HUES48 (cell line): Measurements from ENCODE around the gene TRAPPC12.

Experiments
- H3K27ac ChIP-seq: one replicate; pipeline ENCODE4 v1.7.0; 2013; ENCODE audit warnings: low read depth, low read length, inconsistent platforms
- H3K27me3 ChIP-seq: 2 replicates; pipeline ENCODE4 v1.6.1; 2013; ENCODE audit warnings: mild to moderate bottlenecking, low read length; ENCODE audit not compliant: control insufficient read depth, insufficient read depth
- H3K36me3 ChIP-seq: 2 replicates; pipeline ENCODE4 v1.6.1; 2013; ENCODE audit warnings: low read length; ENCODE audit not compliant: control insufficient read depth, insufficient read depth
- H3K4me1 ChIP-seq: 2 replicates; pipeline ENCODE4 v1.6.1; 2013; ENCODE audit warnings: mild to moderate bottlenecking, low read length; ENCODE audit not compliant: control insufficient read depth, insufficient read depth
- H3K4me3 ChIP-seq: 2 replicates; pipeline ENCODE4 v1.5.1; 2013; ENCODE audit warnings: mild to moderate bottlenecking, low read depth, low read length
- H3K9ac ChIP-seq: 2 replicates; pipeline ENCODE4 v1.6.1; 2013; ENCODE audit warnings: mild to moderate bottlenecking, low read depth, low read length, moderate library complexity
- H3K9me3 ChIP-seq: 2 replicates; pipeline ENCODE4 v1.6.1; 2013; ENCODE audit warnings: low read length; ENCODE audit not compliant: control insufficient read depth, insufficient read depth

Gene TRAPPC12

DNA sequence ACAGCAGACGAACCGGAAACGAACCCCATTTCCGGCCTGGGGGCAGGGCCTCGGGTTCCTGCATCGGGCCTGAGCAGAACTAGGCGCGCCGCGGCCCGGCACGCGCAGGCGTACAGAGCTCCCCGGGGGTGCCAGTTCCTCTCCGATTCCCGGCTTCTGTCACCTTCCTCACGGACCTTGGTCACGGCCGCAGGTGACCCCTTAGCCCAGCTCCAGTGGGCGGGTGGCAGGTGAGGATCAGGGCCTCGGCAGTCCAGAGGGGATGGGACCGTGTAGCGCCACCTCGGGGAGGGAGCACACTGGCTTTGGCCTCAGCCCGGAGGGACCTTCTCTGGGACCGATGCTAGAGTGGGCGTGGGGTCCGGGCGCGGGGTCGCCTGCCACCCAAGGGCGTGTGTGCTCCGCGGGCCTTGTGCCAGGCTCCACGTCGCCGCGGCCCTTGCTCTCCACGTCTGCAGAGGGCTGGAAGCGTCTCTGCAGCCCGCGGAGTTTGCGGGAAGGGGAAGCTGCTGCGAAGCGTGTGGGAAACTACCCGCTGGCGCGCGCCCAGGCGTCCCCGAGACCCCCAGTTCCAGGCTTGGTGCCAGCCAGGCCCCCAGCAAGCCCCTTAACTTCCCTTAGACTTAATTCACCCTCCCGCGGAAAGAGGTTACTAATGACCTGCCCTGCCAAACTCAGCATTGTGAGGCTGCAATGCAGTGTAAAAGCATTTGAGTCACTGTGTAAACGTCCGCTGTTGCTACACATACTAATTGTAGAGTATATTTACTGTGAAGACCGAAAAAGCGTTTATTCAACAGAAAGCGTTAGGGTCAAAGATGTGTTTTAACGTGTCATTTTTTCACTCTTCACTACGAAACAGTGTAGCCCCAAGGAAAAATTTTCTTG lies at the start of gene TRAPPC12:
Gene TRAPPC12, plus strand, starts transcription at position 48 of the 888 bp plus-strand sequence. CDS start 7,930 bp downstream, outside the sequence.
- H3K9me3 ChIP-seq: no peaks in the 10 kb centered on the region
- peak within 1 kb of the TSS; percentile 99 for H3K4me3 ChIP-seq
- peak within 1 kb of the TSS; percentile 87 for H3K27ac ChIP-seq
- H3K4me1 ChIP-seq: 0 out of 2 replicates have a peak, but pooled peaks cover 10% of the 10 kb centered on the region
- H3K36me3 ChIP-seq: peaks cover 14% of the 10 kb centered on the region
- peak within 1 kb of the TSS; percentile 84 for H3K9ac ChIP-seq
- H3K27me3 ChIP-seq: no peaks in the 10 kb centered on the region

DNA sequence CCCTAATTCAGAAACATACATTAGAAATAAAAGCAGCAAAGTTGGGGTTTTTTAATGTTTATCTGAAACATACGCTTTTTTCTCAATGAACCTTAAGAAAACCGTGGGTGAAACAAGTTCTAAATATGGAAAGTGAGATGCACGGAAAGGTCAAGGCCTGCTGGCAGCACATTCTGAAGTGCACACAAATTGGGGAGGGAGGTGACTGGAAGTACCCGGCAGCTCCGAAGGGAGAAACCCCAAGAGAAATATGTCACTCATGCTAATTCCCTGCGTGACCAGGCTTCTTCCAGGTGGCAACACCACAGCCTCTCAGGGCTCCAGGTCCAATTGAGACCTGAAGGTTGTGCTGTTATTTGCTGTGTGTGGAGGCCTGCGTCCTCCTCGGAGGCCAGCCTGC lies 47.4 kb upstream of the TRAPPC12 start:
- Histone ChIP-seq H3K4me1 (no peaks in the 10 kb centered on the region), H3K9me3 (no peaks in the 10 kb centered on the region), H3K27me3 (no peaks in the 10 kb centered on the region), H3K4me3 (no peak overlapping the region), H3K9ac (no peak overlapping the region), H3K27ac (no peak overlapping the region), H3K36me3 (peaks cover 47% of the 10 kb centered on the region)

DNA sequence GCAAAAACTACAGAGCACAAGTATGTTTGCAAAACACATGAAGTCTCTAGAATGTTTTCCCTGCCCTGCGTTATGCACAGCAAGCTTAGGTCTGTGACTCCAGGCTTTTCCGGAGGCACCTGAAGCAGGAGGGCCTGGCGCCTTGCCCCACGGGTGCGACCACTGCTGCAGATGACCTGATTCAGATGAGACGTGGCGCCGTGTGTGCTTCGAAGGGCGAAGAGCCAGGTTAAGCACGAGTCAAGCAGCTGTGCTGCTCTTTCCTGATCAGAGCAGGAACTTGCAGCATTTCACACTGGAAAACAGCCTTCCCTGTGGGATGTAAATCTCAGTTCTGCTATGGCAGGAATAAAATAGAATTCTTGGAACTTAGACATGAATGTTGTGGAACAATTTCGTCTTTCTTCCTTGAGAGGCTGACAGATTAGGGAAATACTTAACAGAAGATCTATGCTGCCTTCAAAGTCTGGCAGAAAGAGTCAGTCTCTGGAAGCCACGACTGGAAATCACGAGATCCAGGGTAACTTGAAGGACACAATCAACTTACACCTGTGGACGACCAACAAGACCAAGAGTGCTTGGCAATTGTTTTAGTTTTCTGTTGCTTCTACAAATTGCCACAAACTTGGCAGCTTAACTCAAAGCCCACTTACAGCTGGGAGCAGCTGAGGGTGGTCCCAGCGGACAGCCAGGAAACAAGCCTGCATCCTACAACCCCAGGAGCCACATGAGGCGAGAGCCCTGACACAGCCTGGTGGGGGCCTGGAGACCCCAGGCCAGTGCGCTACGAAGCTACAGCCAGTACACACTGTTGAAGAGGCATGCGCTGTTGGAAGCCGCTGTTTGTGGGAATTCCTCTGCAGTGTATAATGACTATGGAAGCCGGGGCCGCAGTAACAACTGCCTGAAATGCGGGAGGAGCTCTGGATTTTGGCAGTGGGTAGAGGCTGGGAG lies 44.8 kb upstream of the TRAPPC12 start:
- Histone ChIP-seq H3K9ac (no peak overlapping the region), H3K4me3 (no peak overlapping the region), H3K9me3 (no peaks in the 10 kb centered on the region), H3K4me1 (no peaks in the 10 kb centered on the region), H3K27ac (no peak overlapping the region), H3K27me3 (no peaks in the 10 kb centered on the region), H3K36me3 (peaks cover 51% of the 10 kb centered on the region)

DNA sequence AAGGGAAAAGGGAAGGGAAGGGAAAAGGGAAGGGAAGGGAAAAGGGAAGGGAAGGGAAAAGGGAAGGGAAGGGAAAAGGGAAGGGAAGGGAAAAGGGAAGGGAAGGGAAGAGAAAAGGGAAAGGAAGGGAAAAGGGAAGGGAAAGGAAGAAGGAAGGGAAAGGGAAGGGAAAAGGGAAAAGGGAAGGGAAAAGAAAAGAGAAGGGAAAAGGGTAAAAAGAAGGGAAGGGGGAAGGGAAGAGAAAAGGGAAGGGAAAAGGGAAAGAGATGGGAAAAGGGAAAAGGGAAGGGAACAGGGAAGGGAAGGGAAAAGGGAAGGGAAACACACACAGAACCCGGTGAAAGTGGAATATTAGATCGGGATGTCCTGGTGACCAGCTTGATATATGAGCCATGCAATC lies 42.6 kb upstream of the TRAPPC12 start:
- Histone ChIP-seq H3K4me1 (no peaks in the 10 kb centered on the region), H3K27ac (no peak overlapping the region), H3K4me3 (no peak overlapping the region), H3K36me3 (peaks cover 37% of the 10 kb centered on the region), H3K9me3 (no peaks in the 10 kb centered on the region), H3K27me3 (no peaks in the 10 kb centered on the region), H3K9ac (no peak overlapping the region)

DNA sequence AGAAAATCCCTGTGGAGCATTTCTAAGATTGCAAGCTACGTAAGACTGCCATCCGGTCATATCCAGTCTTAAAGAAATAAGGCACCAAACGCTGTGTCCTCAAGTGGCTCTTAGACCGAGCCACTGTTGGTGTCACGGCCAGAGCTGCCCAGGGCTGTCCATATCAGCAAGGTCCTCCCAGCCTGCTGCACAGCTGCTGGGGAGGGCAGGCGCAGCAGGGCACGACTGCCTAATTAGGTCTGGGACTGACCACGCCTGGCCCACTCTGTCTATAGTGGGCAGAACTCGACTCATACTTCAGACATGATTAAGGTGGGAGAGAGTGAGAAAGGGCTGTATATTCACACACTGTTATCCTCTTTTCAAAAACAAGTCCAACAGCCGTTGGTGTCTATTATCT lies 41.2 kb upstream of the TRAPPC12 start:
- H3K4me3 ChIP-seq: no peak overlapping the region
- no peak overlapping the region for H3K9ac ChIP-seq
- no peak overlapping the region for H3K27ac ChIP-seq
- peaks cover 27% of the 10 kb centered on the region for H3K36me3 ChIP-seq
- no peaks in the 10 kb centered on the region for H3K4me1 ChIP-seq
- H3K27me3 ChIP-seq: no peaks in the 10 kb centered on the region
- no peaks in the 10 kb centered on the region for H3K9me3 ChIP-seq

DNA sequence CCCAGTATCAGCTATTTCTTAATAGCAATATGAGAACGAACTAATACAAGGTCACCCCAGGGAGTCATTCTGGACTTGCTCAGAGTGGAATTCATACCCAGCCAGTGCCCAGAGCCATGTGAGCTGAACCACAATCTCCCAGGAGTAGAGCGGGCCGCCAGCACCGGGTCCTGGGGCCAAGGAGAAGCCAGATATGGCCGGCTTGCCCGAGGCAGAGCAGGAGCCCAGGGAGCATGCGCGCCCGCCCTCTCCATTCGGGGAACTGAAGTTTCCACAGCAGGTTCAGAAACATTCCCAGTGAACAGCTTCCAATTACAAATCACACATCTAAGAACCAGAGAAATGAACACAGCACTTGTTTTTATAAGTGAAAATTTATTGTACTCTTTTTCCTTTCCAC lies 39.4 kb upstream of the TRAPPC12 start:
- no peaks in the 10 kb centered on the region for H3K4me1 ChIP-seq
- no peaks in the 10 kb centered on the region for H3K27me3 ChIP-seq
- H3K27ac ChIP-seq: no peak overlapping the region
- H3K9me3 ChIP-seq: no peaks in the 10 kb centered on the region
- H3K4me3 ChIP-seq: no peak overlapping the region
- peaks cover 15% of the 10 kb centered on the region for H3K36me3 ChIP-seq
- no peak overlapping the region for H3K9ac ChIP-seq

DNA sequence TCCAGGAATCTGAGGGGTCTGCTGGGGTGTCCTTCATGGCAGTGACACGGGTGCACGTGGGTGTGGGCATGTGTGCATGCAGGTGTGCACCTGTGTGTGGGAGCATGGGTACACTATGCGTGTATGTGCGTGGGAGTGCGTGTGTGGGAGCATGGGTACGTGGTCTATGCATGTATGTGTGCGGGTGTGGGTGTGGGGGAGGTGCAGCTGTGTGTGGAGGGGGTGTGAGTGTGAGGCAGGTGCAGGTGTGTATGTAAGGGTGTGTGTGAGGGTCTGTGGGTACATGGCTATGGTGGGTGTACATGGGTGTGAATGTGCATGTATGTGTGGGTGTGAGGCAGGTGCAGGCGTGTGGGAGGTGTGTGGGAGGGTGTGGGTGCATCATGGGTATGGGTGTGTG lies 38.2 kb upstream of the TRAPPC12 start:
- H3K36me3 ChIP-seq: peaks cover 10% of the 10 kb centered on the region; the same call in 1 of the 2 replicates

DNA sequence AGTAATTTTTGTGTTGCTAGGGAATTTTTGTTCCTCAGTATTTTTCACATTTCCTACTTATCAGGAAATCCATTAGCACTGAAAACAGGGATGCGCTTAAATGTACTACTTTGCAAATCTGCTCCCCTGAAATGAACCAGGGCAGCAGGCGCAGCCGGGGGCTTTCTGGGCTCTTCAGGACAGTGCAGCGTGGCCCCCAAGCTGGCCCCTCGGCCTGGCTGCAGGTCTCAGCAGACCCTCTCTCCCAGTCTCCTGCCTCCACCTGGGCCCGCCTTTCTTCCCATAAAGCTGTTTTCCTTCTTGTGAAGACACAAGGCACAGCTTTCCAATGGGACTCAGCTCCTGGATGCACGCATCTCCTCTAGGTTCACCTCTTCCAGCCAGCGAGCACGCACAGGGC lies 37.2 kb upstream of the TRAPPC12 start:
- Histone ChIP-seq H3K27me3 (no peaks in the 10 kb centered on the region), H3K36me3 (peaks cover 10% of the 10 kb centered on the region; the same call in 1 of the 2 replicates), H3K4me3 (no peak overlapping the region), H3K27ac (no peak overlapping the region), H3K9me3 (no peaks in the 10 kb centered on the region), H3K4me1 (no peaks in the 10 kb centered on the region), H3K9ac (no peak overlapping the region)

More for the DNA sequence above, 38.2 kb upstream of the TRAPPC12 start:
- Histone ChIP-seq H3K27ac (no peak overlapping the region), H3K4me1 (no peaks in the 10 kb centered on the region), H3K27me3 (no peaks in the 10 kb centered on the region), H3K9ac (no peak overlapping the region), H3K4me3 (no peak overlapping the region), H3K9me3 (no peaks in the 10 kb centered on the region)

DNA sequence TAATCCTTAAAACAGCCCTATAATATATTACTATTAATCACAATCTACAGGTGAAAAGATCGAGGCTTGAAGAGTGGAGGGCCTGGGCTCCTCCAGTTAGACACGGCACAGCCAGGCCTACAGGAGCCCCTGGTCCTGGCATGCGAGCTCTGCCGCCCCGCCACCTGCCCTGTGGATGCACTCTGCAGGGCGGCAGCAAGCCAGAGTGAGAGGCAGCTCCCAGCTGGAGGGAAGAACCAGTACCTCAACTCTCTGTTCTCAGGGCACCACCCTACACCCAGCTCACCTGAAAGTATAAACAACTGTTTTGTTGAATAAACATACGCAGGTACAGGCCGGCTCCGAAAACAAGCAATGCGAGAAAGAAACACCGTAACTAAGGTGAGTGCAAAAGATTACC lies 36.5 kb upstream of the TRAPPC12 start:
- no peaks in the 10 kb centered on the region for H3K27me3 ChIP-seq
- no peaks in the 10 kb centered on the region for H3K9me3 ChIP-seq
- H3K9ac ChIP-seq: no peak overlapping the region
- H3K36me3 ChIP-seq: 0 out of 2 replicates have a peak, but pooled peaks cover 5% of the 10 kb centered on the region
- H3K4me1 ChIP-seq: no peaks in the 10 kb centered on the region; the same call in 1 of the 2 replicates
- no peak overlapping the region for H3K27ac ChIP-seq
- H3K4me3 ChIP-seq: no peak overlapping the region

DNA sequence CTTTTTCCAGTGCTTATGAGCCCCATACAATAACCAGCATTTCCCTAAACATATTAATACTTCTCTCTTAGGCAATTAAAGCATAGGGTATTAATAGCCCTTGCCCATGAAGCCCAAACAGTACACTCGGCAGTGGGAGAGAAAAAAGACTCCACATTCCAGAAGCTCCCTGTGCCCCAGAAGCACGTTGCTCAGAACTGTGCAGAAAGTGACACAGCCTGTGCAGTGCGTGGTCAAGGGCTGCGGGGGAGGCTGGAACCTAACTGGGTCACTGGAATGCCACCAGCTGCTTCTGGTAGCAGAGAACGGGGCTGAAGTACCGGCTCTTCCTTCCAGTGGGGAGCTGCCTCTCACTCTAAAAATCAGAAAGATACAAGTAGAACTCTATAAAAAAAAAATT lies 34.6 kb upstream of the TRAPPC12 start:
- Histone ChIP-seq H3K27me3 (no peaks in the 10 kb centered on the region), H3K27ac (no peak overlapping the region), H3K36me3 (0 out of 2 replicates have a peak, but pooled peaks cover 5% of the 10 kb centered on the region), H3K4me1 (no peaks in the 10 kb centered on the region; the same call in 1 of the 2 replicates), H3K4me3 (no peak overlapping the region), H3K9me3 (no peaks in the 10 kb centered on the region), H3K9ac (no peak overlapping the region)
